ENCODE measurements around the gene FBXL13. TPM values are rescaled to one million over a fixed set of nuclear protein-coding genes. Genes with fewer than 3 reads are reported as not detected.
"Not testable (repeated sequence)": the region's sequence is repeated elsewhere in the genome, so short reads cannot be mapped to it uniquely, and the experiment has no call there.

FBXL13 gene
- total and polyA plus RNA-seq, 11 donors: 0.16 to 1.2 (median 0.41) TPM; not detected in 1

DNA sequence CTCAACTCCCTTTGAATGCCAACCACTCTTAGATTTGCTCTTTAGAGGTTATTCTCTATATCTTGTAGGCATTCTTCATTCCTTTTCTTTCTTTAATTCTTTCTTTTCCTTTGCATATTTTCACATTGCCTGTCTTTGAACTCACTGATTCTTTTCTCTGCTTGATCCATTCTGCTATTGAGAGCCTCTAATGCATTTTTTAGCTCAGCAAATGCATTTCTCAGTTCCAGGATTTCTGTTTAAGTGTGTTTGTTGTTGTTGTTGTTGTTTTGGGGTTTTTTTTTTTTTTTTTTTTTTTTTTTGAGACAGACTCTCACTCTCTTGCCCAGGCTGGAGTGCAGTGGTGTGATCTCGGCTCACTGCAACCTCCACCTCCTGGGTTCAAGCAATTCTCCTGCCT is 71.6 kb downstream of the FBXL13 start:
- intact Hi-C loops (cut with DNase I): no loop called here
- peaks cover 0 to 41% (median 15%) of the 10 kb centered on the region in 12 donors for H3K9me3 ChIP-seq
- H3K4me3 ChIP-seq: no peak overlapping the region
- H3K27ac ChIP-seq: no peak overlapping the region
- no peaks in the 10 kb centered on the region for H3K27me3 ChIP-seq
- TF ChIP-seq, protein P1, sequence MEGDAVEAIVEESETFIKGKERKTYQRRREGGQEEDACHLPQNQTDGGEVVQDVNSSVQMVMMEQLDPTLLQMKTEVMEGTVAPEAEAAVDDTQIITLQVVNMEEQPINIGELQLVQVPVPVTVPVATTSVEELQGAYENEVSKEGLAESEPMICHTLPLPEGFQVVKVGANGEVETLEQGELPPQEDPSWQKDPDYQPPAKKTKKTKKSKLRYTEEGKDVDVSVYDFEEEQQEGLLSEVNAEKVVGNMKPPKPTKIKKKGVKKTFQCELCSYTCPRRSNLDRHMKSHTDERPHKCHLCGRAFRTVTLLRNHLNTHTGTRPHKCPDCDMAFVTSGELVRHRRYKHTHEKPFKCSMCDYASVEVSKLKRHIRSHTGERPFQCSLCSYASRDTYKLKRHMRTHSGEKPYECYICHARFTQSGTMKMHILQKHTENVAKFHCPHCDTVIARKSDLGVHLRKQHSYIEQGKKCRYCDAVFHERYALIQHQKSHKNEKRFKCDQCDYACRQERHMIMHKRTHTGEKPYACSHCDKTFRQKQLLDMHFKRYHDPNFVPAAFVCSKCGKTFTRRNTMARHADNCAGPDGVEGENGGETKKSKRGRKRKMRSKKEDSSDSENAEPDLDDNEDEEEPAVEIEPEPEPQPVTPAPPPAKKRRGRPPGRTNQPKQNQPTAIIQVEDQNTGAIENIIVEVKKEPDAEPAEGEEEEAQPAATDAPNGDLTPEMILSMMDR (IDR thresholded peaks at IDR 0.05): no peak
- TF ChIP-seq POLR2A (IDR thresholded peaks at IDR 0.05): no peak
- WGBS, 4 donors: 92 to 100% (median 97%) methylated on average over 1 of the region's 1 CpG
- no peak for ATAC-seq
- DNase-seq: no peak
- no peaks in the 10 kb centered on the region for H3K36me3 ChIP-seq
- H3K4me1 ChIP-seq: no peaks in the 10 kb centered on the region

DNA sequence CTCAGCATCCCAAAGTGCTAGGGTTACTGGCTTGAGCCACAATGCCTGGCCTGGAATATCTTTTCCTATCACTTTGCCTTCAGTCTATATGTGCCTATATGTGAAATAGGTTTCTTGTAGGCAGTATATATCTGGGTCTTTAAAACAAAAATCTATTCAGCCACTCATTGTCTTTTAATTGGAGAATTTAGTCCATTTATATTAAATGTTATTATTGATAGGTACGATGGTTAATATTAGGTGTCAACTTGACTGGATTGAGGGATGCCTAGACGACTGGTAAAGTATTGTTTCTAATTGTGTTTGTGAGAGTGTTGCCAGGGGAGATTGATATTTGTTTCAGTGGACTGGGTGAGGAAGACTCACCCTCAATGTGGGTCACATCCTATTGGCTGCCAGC is 73.4 kb downstream of the FBXL13 start:
- no peak for DNase-seq
- intact Hi-C loops (cut with DNase I): no loop called here
- TF ChIP-seq, protein P1 (IDR thresholded peaks at IDR 0.05): no peak
- no peak for TF ChIP-seq POLR2A (IDR thresholded peaks at IDR 0.05)
- no peaks in the 10 kb centered on the region for H3K27me3 ChIP-seq
- ATAC-seq: no peak
- WGBS, 4 donors: 85 to 94% (median 88%) methylated on average over 2 of the region's 2 CpGs
- no peaks in the 10 kb centered on the region for H3K36me3 ChIP-seq
- no peak overlapping the region for H3K27ac ChIP-seq
- peaks cover 0 to 39% (median 15%) of the 10 kb centered on the region in 12 donors for H3K9me3 ChIP-seq
- no peaks in the 10 kb centered on the region for H3K4me1 ChIP-seq
- H3K4me3 ChIP-seq: no peak overlapping the region

DNA sequence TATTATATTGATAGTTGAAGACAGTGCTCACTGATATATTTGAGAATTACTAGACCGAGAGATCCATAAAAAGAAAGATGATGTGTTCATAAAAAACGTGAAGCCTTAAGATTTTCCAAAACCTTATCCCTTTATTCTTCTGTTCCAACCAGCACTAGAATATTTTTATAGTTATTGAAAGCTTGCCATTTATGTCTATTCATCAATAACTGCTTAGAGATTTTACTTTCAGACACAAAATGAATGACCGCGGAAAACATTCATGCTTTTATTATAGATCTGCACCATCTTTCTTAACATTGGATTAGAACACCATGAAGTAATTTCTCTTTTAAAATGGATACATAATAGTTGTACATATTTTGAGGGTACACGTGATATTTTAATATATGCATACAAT is 77.6 kb downstream of the FBXL13 start:
- H3K36me3 ChIP-seq: no peaks in the 10 kb centered on the region
- TF ChIP-seq, protein P1 (IDR thresholded peaks at IDR 0.05): no peak
- no peak for TF ChIP-seq POLR2A (IDR thresholded peaks at IDR 0.05)
- H3K4me3 ChIP-seq: no peak overlapping the region
- no peak for DNase-seq
- no peak overlapping the region for H3K27ac ChIP-seq
- intact Hi-C loops (cut with DNase I): loop anchor here in 2 of 10 donors (10.0 kb wide), 2 partner anchors 82 to 102 kb away; partner anchors contain the start of gene LRRC17 (in 1 of the 2)
- ATAC-seq: no peak
- no peaks in the 10 kb centered on the region for H3K27me3 ChIP-seq
- 91 to 94% (median 93%) methylated on average over 5 of the region's 5 CpGs for WGBS, 4 donors
- peaks cover 0 to 13% (median 1%) of the 10 kb centered on the region in 12 donors for H3K9me3 ChIP-seq
- H3K4me1 ChIP-seq: peaks cover 0 to 17% (median 2%) of the 10 kb centered on the region in 12 donors

DNA sequence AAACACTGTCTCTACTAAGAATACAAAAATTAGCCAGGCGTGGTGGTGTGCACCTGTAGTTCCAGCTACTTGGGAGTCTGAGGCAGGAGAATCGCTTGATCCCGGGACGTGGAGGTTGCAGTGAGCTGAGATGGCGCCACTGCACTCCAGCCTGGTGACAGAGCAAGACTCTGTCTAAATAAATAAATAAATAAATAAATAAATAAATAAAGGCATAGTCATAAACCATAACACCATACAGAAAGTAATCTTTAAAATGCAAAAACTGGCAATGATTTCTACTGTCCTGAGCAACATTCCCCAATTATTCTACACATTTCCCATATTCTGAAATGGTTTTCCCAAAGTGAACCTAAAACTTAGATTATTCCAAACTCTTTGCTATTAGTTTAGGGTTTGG is 79.0 kb downstream of the FBXL13 start:
- not testable (repeated sequence) for H3K36me3 ChIP-seq, ATAC-seq, H3K9me3 ChIP-seq, H3K4me3 ChIP-seq, H3K27ac ChIP-seq, DNase-seq, H3K27me3 ChIP-seq
- 86 to 98% (median 97%) methylated on average over 5 of the region's 5 CpGs for WGBS, 4 donors
- intact Hi-C loops (cut with DNase I): loop anchor here in 2 of 10 donors (10.0 kb wide), 2 partner anchors 81 to 101 kb away; partner anchors contain the start of gene LRRC17 (in 1 of the 2)
- H3K4me1 ChIP-seq: peaks cover 0 to 27% (median 2%) of the 10 kb centered on the region in 12 donors

DNA sequence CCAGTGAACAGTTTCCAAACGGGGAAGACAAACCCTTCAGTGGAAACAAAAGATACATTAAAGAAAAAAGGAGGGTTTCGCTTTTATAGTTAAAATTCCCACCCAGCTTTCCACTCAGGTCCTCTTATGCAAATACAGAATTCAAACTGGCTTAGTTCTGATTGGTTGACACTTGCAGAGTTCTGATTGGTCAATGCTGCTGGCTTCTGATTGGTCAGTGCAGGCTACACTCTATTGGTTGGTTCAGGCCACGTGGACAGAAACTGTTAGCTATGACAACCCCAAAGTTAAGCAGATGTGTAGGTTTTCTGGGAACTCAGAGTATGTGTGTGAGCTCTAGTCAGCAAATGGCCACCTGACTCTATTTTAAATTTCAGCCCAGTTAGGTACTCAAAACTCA is 80.0 kb downstream of the FBXL13 start:
- Histone ChIP-seq H3K4me3 (no peak overlapping the region), H3K27ac (no peak overlapping the region), H3K27me3 (no peaks in the 10 kb centered on the region), H3K4me1 (peaks cover 0 to 38% (median 2%) of the 10 kb centered on the region in 12 donors), H3K36me3 (no peaks in the 10 kb centered on the region), H3K9me3 (peaks cover 0 to 3% (median 0%) of the 10 kb centered on the region in 12 donors)
- no peak for DNase-seq
- ATAC-seq: no peak
- WGBS, 4 donors: 85 to 87% (median 85%) methylated on average over 3 of the region's 3 CpGs
- intact Hi-C loops (cut with DNase I): loop anchor here in 2 of 10 donors (10.0 kb wide), 2 partner anchors 80 to 100 kb away; partner anchors contain the start of gene LRRC17 (in 1 of the 2)
- TF ChIP-seq, protein P1 (IDR thresholded peaks at IDR 0.05): no peak
